ENCODE results near the gene NCOA1.
A peak's percentile ranks its signal among the peaks of the same experiment; 100 is the strongest.
"Not testable (repeated sequence)": the region's sequence is repeated elsewhere in the genome, so short reads cannot be mapped to it uniquely, and the experiment has no call there.

The NCOA1 gene

DNA sequence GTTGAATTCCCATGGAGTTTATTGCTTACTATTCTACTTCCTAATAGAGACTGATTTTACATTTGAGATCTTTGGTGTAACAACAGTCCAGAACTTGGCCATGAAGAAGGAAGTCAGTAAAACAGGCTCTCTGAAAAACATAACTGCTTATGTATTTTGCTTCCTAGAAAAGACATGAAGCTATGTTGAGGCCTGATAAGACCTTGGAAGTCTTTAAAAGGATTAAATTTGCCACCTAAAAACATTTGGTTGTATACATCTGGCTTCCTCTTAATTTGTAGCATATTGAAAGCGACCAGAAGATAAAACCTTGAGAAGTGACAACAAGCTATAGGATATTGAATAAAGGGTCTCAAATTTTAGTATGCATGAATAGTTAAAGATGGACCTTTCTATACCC is 265.7 kb downstream of the NCOA1 start:
- no peak for DNase-seq

DNA sequence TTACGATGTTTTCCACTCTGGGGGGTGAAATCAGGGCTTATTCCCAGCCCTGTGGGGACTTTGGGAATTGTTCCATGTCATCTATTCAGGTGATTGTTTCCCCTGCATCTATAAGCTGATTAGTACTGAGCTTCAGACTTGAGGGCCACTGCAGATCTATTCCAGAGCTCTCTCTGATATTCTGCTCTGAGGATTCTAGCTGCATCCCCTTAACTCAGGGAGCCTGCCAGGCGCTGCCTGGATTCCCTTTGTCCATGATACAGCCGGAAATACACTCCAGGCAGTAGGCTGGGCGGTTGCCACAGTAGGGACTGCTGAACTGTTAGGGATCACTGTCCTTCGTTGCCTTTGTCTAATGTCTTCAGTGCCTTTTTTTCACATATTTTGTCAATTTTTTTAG is 270.8 kb downstream of the NCOA1 start:
- no peak for DNase-seq

DNA sequence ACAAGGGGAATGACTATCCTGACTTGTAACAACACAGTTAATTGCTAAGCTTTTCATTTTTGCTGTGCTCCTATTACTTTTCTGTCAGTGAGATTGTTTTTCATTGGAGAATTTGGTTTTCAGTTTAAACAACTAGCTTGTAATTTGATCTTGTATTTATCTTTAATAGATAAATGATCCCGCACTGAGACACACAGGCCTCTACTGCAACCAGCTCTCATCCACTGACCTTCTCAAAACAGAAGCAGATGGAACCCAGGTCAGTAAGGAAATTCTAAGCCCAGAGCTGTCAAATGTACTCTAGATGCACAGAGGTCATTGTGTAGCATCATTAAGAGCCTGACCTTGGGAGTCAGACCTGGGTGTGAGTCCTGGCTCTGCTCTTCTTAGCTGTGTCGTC is 271.5 kb downstream of the NCOA1 start:
- DNase-seq: no peak

DNA sequence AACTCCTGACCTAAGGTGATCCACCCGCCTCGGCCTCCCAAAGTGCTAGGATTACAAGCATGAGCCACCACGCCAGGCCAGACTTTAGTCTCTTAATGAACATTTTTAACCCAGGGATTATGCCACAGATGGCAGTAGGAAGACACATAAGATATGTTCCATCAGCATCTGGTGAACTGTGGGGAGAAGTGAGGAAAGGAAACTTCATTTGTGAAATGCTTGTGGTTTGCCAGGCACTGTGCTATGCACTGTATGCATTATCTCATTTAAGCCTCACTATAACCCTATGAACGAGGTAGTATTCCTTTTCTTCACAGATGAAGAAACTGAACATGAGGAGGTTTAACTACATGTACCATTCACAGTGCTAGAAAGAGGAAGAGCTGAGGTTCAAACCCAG is 272.8 kb downstream of the NCOA1 start:
- DNase-seq: no peak

DNA sequence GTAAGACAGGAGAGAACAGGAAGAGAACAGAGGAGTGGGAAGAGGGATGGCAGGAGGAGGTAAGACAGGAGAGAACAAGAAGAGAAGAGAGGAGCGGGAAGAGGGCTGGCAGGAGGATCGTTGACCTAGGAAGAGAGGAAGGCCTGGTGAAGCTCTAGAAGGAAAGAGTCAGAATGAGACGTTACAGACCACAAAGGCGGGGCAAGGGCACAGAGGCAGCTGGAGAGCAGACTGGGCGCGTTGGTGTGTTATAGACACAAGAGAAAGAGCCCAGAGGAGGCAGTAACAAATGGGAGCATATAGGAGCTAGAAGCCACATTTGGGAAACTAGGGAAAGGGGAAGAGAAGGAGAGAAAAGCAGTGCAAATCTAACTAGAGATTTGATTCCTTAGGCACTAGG is 275.6 kb downstream of the NCOA1 start:
- peak in 1 of 2 experiments; percentile 46 for DNase-seq

DNA sequence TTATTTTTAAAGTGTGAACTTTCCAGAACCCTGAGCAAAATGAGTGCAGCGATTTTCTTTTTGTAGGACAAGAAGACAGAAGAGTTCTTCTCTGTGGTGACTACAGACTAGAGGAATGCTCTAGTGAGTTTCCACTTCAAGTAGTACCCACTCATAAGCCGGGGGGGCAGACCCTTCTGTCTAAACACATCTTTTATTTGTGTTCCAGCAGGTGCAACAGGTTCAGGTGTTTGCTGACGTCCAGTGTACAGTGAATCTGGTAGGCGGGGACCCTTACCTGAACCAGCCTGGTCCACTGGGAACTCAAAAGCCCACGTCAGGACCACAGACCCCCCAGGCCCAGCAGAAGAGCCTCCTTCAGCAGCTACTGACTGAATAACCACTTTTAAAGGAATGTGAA is 277.0 kb downstream of the NCOA1 start:
- no peak for DNase-seq

DNA sequence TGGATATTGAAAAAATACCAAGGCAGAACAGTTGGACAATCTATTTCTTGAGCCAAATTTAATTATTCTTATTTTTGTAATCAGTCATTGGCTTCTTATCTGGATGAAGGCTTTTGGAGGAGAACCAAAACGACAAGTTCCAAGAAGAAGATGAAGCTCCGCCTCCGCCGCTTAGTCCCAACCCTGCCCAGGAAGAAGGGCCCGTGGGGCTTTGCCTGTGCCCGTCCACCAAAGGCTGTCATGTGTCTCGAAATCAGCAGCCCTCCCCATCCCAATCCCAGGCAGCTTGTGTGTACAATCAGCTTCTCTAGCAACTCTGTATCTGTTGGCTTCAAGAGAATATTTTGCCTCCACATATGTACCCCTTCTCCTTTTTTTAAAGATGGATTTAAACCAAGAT is 277.5 kb downstream of the NCOA1 start:
- no peak for DNase-seq

DNA sequence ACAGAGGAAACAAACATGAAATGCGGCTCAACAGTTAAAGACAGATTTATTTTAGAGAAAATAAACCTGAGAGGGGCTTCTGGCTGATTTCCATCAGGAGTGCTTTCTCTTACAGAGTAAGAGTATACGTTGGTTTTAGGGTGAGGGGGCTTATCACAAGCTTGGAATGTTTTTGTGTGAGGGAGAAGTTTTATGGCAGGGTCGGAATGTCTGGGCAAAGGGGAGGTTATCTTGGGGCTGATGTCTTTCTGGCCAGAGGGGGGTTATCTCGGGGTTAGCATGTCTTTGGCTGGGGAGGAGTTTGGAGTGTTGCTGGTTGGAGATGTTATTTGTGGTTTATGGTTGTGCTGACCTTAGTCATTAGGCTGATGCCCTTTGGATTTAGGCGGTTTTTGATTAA is 280.0 kb downstream of the NCOA1 start:
- DNase-seq: no peak

DNA sequence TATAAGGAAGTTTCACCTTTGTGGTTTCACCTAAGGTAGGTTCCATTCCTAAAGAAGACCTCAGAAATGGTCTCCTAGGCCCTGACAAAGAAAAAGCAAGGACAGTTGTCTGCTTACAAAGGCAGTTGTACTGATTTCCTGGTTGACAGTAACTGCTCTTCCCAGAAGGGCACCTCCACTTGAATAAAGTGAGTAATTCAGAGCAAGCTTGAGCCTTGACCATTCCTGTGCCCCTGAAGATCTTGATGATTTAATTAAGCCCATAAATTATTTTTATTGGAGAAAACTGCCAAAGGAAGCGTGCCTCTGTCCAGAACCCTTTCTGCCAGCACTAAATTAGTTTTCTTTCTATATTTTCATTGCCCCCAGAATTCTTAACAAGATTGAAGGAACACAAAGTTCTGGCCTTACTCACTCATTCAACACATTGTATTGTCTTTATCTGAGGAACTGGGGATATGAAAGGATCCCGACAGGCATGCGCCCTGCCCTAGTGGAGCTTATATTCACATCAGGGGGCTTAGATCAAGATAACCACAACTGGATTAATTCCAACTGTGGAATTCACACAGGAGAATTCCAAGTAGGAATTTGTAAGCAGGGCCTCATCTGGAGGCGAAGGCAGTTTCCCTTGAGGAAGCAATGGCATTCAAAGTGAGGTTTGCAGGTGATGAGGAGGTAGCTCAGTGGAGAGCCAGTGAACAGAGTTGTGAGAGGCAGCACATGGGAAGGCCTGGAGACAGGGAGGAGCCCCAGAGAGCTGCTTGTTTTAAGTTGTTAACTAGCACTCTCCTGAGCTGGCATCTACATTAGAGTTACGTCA is 280.9 kb downstream of the NCOA1 start:
- no peak for DNase-seq

DNA sequence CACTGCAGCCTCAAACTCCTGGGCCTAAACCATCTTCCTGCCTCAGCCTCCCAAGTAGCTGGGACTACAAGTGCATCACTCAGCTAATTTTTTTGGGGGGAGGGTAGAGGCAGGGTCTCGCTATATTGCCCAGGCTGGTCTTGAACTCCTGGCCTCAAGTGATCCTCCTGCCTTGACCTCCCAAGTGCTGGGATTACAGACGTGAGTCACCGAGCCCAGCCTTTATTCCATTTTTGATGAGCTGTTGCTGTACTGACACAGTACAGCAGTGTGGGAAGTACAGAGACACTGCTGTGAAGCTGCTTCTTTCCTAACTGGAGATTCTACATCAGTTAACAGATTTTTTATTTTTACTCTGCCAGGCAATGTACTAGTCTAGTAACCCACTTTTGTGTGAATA is 283.3 kb downstream of the NCOA1 start:
- no peak for DNase-seq

DNA sequence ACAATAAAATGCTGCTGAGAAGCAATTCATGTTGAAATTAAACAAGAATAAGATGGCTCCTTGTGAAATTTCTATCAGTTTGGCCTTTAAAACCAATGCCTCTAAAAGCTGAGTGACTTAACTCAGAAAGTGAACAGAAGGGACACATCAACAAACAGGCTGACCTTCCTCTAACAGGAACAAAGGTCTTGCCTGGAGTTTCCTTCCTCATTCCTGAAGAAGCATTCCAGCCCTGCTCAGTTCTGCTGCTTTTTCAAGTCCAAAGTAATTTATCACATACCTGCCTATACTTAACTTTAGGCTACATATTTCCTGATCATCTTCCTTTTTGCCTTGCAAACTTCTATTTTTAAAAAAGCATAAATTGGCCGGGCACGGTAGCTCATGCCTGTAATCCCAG is 288.1 kb downstream of the NCOA1 start:
- no peak for DNase-seq

DNA sequence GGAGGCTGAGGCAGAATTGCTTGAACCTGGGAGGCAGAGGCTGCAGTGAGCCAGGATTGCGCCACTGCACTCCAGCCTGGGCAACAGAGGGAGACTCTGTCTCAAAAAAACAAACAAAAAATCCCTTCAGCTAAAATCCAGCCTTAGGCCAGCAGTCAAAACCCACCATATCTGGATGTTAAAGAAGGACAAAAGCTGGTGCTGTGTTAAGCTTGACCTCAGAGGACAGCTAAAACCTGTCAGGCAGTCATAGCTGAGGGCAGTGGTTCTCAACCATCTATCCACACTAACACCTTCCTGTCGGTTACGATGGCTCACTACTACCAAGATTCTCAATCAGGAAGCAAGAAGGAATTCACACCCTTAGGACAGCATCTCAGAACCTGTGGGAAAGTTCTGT is 292.6 kb downstream of the NCOA1 start:
- no peak for DNase-seq

DNA sequence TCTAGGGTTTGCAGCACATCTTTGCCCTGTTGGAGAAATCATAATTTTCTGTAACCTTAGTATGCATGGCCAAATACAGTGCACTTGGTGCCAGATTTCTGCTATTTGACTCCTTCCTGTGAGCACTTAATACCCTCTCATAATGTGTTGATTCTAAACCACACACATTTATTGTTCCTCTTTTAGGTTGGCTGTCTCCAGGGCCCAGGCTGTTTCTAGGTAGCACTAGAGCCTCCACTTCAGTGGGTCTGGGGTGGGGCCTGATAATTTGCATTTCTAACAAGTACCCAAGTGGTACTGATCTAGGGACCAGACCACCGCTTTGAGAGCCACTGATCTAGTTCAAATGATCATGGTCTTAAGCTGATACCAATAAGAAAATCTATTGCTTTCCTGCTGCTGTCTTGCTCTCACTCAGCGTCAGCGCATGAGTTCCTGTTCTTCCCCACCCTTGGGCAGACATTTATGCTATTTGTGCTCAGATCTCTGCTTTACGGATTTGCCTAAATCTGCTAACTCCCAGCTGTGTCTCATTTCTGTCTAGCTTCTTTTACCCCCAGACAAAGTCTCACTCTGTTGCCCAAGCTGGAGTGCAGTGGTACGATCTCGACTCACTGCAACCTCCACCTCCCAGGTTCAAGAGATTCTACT is 294.7 kb downstream of the NCOA1 start:
- DNase-seq: peak; percentile 86 to 93

DNA sequence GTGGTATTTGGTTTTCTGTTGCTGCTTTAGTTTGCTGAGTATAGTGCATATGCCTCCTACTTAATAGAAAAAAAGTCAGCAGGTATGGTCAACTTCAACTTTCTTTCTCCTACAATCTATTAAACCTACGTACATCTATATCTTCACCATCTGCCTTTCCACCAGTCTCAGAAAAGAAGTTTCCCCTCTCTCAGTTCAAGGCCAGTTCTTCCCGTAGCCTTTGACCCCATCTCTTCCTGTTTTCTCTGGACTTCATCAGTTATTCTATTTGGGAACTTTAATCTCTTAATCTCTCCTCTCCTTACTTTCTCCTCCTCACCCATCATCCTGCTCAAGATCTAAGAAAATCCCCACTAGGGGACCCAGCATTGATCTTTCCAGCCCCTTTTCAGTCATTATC is 296.5 kb downstream of the NCOA1 start:
- DNase-seq: no peak

DNA sequence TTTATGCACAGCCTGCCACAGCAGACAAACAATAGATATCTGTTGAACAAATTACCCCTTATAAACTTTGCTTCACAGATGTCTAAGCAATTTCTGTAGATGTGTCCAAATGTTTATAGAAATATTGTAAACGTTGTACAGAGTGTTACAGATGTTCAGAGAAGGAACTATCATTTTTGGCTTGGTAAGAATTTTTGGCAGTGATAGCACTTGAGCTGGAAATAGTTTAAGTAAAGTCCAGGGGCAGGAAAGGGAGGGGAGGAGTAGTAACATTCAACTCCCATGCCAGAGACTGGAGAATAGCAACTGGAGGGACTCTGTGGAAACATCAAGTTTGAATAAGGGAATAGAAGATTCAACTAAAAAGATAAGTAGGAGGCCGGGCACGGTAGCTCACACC is 297.8 kb downstream of the NCOA1 start:
- no peak for DNase-seq

DNA sequence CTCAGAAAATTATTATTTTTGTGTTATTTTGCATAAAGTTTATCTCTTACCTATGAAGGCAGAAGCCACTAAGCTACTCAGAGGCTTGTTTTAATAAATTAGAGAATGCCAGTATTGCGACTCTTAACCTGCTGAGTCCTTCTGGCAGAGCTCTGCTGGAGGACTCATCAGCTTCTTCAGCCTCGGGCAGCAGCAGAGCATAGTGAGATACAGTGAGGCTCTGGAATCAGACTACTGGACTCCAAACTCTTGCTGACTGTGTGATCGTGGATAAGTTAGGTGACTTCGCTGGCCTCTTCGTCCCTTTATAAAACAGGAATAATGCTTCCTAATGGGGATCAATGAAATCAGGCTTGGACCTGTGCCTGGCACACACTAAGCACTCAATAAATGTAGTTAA is 300.4 kb downstream of the NCOA1 start:
- DNase-seq: no peak

DNA sequence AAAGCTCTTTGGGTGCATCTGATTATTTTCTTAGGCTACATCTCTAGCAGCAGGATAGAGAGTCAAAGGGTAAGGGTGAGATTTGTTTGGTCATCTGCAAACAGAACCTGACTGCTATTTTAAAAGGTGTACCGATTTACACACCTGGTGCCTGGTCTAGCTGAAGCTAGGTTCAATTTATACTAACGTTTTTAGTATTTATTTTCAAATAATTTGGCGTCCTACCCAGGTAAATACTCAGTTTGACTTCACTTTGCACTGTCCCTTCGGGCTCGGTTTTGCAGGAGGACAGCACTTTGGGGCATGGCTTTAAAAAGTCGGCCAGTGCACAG is 301.5 kb downstream of the NCOA1 start:
- DNase-seq: peak in 1 of 2 experiments; percentile 28

DNA sequence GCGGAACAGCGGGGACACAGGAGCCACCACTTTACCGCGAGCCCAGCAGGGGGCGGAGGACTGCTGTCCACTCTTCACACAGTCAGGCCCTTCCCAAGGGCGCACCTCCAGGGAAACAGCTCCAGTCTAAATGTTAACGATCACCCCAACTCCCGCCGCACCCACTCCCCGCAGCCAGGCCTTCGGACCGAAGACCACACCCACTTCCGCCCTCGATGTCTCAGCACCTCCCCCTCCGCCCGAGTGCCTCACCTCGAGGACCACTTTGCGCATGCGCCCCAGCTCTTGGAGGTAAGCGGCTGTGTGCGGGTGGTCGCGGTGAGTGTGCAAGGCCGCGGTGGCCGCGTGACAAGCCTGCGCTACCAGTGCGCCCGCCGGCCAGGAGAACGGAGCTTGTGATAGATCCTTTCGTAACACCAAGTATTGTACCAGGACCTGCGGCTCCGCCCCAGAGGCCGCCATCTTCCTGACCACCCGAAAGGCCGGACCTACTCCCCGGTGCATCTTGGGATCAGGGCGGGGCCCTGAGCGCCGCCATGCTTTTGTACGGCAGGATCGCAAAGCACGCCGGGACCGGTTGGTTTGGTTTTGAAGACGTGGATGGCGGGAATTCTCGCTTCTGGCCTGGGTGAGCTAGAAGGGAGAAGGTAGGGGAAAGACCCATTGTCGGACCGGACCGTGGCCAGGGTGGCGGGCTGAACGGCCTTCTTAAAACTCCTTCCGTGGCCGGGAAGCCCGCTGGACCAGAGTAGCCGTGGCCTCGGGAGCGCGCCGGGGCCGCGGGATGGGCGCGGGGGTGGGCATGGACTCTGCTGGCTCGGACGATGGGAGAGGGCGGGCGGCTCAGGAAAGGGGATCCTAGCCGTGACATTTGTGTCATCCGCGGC is 302.1 kb downstream of the NCOA1 start, which contains the start of the genes CENPO and PTRHD1:
TSS of gene CENPO (plus strand) at position 552 of the 887 bp plus-strand sequence. CDS start 495 bp downstream, outside the sequence.
TSS of gene PTRHD1 (minus strand) at position 518 of the 887 bp plus-strand sequence. CDS start at position 504, 14 bp downstream.
- DNase-seq: peak; percentile 92 to 94

DNA sequence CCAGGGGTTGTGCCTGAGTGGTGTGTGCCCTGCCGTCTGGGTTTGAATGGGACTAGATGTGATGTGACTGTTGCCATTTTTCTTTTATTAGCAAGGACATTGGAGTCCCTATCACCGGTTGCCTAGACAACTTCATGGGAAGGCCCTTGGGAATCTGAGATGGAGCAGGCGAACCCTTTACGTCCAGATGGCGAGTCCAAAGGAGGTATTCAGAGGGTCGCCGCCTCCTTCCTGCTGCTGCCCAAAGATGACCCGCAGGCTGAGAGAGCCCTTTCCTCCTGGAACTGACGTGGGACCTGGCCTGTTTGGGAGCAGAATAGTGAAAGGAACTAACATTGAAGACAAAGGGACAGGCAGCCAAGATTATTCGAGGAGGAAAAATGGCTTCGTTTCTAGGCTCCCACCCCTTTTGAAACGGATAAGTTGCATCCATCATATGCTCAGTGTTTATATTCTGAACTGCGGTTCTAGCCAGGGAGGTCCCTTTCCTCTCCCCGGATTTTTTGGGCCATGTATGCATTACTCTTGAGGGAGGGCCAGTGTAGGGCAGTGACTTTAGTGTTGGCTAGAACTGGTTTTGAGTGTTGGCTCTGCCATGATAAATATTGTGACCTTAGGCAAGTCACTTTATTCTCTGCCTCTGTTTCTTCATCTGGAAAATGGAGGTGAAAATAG is 302.8 kb downstream of the NCOA1 start:
- DNase-seq: peak; percentile 13 to 26

DNA sequence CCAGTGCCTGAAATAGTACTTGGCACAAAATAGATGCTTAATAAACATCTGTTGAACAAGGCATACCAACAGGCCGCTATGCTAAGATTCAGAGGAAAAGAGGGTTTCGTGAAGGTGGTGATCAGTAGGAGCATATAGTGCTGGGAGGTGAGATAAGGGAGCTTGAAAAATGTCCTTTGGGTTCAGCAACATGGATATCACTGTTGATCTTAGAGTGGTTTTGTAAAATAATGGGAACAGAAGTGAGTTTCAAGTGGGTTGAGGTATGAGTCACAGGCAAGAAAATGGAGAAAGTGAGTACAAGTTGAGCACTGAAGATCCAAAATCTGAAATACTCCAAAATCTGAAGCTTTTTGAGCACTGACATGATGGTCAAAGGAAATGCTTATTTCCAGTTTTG is 306.6 kb downstream of the NCOA1 start:
- no peak for DNase-seq

DNA sequence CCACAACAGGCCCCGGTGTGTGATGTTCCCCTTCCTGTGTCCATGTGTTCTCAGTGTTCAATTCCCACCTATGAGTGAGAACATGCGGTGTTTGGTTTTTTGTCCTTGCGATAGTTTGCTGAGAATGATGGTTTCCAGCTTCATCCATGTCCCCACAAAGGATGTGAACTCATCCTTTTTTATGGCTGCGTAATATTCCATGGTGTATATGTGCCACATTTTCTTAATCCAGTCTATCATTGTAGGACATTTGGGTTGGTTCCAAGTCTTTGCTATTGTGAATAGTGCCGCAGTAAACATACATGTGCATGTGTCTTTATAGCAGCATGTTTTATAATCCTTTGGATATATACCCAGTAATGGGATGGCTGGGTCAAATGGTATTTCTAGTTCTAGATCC is 309.4 kb downstream of the NCOA1 start:
- not testable (repeated sequence) for DNase-seq

DNA sequence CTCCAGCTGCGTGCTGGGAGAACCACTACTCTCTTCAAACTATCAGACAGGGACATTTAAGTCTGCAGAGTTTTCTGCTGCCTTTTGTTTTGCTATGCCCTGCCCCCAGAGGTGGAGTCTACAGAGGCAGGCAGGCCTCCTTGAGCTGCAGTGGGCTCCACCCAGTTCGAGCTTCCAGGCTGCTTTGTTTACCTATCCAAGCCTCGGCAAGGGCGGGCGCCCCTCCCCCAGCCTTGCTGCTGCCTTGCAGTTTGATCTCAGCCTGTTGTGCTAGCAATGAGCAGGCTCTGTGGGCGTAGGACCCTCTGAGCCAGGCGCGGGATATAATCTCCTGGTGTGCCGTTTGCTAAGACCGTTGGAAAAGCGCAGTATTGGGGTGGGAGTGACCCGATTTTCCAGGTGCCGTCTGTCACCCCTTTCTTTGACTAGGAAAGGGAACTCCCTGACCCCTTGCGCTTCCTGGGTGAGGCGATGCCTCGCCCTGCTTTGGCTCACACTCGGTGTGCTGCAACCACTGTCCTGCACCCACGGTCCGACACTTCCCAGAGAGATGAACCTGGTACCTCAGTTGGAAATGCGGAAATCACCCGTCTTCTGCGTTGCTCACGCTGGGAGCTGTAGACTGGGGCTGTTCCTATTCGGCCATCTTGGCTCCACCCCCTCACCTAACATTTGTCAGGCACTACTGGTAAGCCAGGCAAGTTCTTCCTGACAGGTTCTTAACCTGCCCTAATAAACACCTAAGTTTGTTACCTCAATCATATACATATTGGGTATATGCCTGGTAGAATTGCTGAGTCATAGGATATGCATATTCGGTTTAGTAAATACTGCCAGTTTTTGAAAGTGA is 315.0 kb downstream of the NCOA1 start:
- not testable (repeated sequence) for DNase-seq

All from Kasumi-1 (cell line).